ENCODE measurements around the gene NEB. TPM values are rescaled to one million over a fixed set of nuclear protein-coding genes. Genes with fewer than 3 reads are reported as not detected.

Gene NEB
- total RNA-seq, 1 donor = 0.27 TPM

- no peak overlapping the region for H3K4me3 ChIP-seq (ENCODE audit: low read depth, low read length)
- TF ChIP-seq CTCF (IDR thresholded peaks at IDR 0.05; ENCODE audit: insufficient read depth, low read length) = peak; percentile 34
- peak; percentile 47 for DNase-seq (ENCODE audit: low read depth)
These were observed 101.2 kb downstream of the NEB start for GRCh38 chr2:151632993-151633565.

GRCh38 chr2:151630372-151630771 lies 103.9 kb downstream of the NEB start:
- no peak overlapping the region for H3K4me3 ChIP-seq (ENCODE audit: low read depth, low read length)
- TF ChIP-seq CTCF (IDR thresholded peaks at IDR 0.05; ENCODE audit: insufficient read depth, low read length) = no peak
- no peak for DNase-seq (ENCODE audit: low read depth)

GRCh38 chr2:151627353-151627752 lies 106.9 kb downstream of the NEB start:
- TF ChIP-seq CTCF (IDR thresholded peaks at IDR 0.05; ENCODE audit: insufficient read depth, low read length) = no peak
- no peak for DNase-seq (ENCODE audit: low read depth)
- H3K4me3 ChIP-seq (ENCODE audit: low read depth, low read length) = no peak overlapping the region

GRCh38 chr2:151624271-151624670 lies 110.0 kb downstream of the NEB start:
- H3K4me3 ChIP-seq (ENCODE audit: low read depth, low read length) = no peak overlapping the region
- DNase-seq (ENCODE audit: low read depth) = no peak
- TF ChIP-seq CTCF (IDR thresholded peaks at IDR 0.05; ENCODE audit: insufficient read depth, low read length) = no peak

- H3K4me3 ChIP-seq (ENCODE audit: low read depth, low read length) = no peak overlapping the region
- TF ChIP-seq CTCF (IDR thresholded peaks at IDR 0.05; ENCODE audit: insufficient read depth, low read length) = no peak
- DNase-seq (ENCODE audit: low read depth) = no peak
These were observed 110.6 kb downstream of the NEB start for GRCh38 chr2:151623631-151624030.

- DNase-seq (ENCODE audit: low read depth) = no peak
- no peak for TF ChIP-seq CTCF (IDR thresholded peaks at IDR 0.05; ENCODE audit: insufficient read depth, low read length)
- no peak overlapping the region for H3K4me3 ChIP-seq (ENCODE audit: low read depth, low read length)
These were observed 113.5 kb downstream of the NEB start for GRCh38 chr2:151620761-151621160.
